NCI-H69 (cell line): ENCODE results near the gene FAM78B.

ENCODE experiments used
- DNase-seq: peaks from one replicate; lab custom pipeline; 2025; lab: John Stamatoyannopoulos, UW

The FAM78B gene

GRCh38 chr1:166064313-166064926 is 102.4 kb downstream of the FAM78B start:
- no peak for DNase-seq

- DNase-seq, result no peak
These were observed 103.1 kb downstream of the FAM78B start for GRCh38 chr1:166063701-166064100.

GRCh38 chr1:166062421-166063070 is 104.3 kb downstream of the FAM78B start:
- peak; percentile 52 for DNase-seq

GRCh38 chr1:166057650-166058049 is 109.2 kb downstream of the FAM78B start:
- DNase-seq, result no peak

GRCh38 chr1:166053395-166053794 is 113.4 kb downstream of the FAM78B start:
- DNase-seq, result peak; percentile 44

- peak; percentile 90 for DNase-seq
These were observed 126.4 kb downstream of the FAM78B start for GRCh38 chr1:166040202-166040997.

GRCh38 chr1:166039436-166040201 is 127.2 kb downstream of the FAM78B start:
- no peak for DNase-seq

- DNase-seq, result peak; percentile 88
These were observed 130.7 kb downstream of the FAM78B start for GRCh38 chr1:166036092-166036491.

- peak; percentile 89 for DNase-seq
These were observed 134.0 kb downstream of the FAM78B start for GRCh38 chr1:166032572-166033371.

GRCh38 chr1:166031932-166032571 is 134.7 kb downstream of the FAM78B start:
- DNase-seq, result peak; percentile 63

- no peak for DNase-seq
These were observed 137.4 kb downstream of the FAM78B start for GRCh38 chr1:166029196-166029945.

GRCh38 chr1:166026555-166026954 is 140.2 kb downstream of the FAM78B start:
- DNase-seq, result no peak

GRCh38 chr1:166026143-166026542 is 140.7 kb downstream of the FAM78B start:
- no peak for DNase-seq

- DNase-seq, result no peak
These were observed 146.6 kb downstream of the FAM78B start for GRCh38 chr1:166020210-166020609.
